Heart right ventricle (tissue), 16 donors: Measurements from ENCODE around the gene LHX3. TPM values are rescaled to one million over a fixed set of nuclear protein-coding genes. Genes with fewer than 3 reads are reported as not detected.

Experiments
- ATAC-seq, 8 donors: fragments of 200-7000 bp; cut with Tn5 transposase; one replicate each; pipeline ENCODE4 v1.9.1; 2020; ENCODE audit warnings: mild to moderate bottlenecking in 8 of 8, moderate library complexity in 8 of 8, moderate number of reproducible peaks in 1 of 8
- DNase-seq, 2 donors: peaks; one replicate each; pipeline ENCODE4 v3.0.0-alpha.2; 2020
- H3K27ac ChIP-seq, 10 donors: fragments of 200-600 bp; sonication (generic) in 2 of 10; one replicate each; pipeline versions ENCODE4 v1.5.0 to v1.8.0; 2020 to 2022; ENCODE audit warnings: mild to moderate bottlenecking in 3 of 10
- H3K27me3 ChIP-seq, 7 donors: fragments of 200-600 bp; one replicate each; pipeline ENCODE4 v1.8.0; 2021 to 2022; ENCODE audit warnings: mild to moderate bottlenecking in 2 of 7
- H3K36me3 ChIP-seq, 9 donors: fragments of 200-600 bp; sonication (generic) in 1 of 9; one replicate each; pipeline versions ENCODE4 v1.5.0 to v1.8.0; 2020 to 2022; ENCODE audit warnings: mild to moderate bottlenecking in 2 of 9
- H3K4me1 ChIP-seq, 9 donors: fragments of 200-600 bp; sonication (generic) in 1 of 9; one replicate each; pipeline versions ENCODE4 v1.5.0 to v1.8.0; 2020 to 2022; ENCODE audit warnings: mild to moderate bottlenecking in 4 of 9
- H3K4me3 ChIP-seq, 10 donors: fragments of 200-600 bp; sonication (generic) in 2 of 10; one replicate each; pipeline versions ENCODE4 v1.5.0 to v1.8.0; 2020 to 2022; ENCODE audit warnings: mild to moderate bottlenecking in 7 of 10, moderate library complexity in 2 of 10
- H3K9me3 ChIP-seq, 11 donors: fragments of 200-600 bp in 10 of 11; sonication (generic) in 2 of 11; one replicate each; pipeline versions ENCODE4 v1.5.0 to v1.8.0; 2013 to 2022; ENCODE audit warnings: mild to moderate bottlenecking in 2 of 11, control low read depth in 1 of 11, moderate library complexity in 1 of 11
- CTCF ChIP-seq, 9 donors: fragments of 200-600 bp; sonication (generic) in 2 of 9; IDR thresholded peaks; one replicate each; pipeline versions ENCODE4 v1.5.0 to v1.8.0; 2021 to 2022; ENCODE audit warnings: antibody characterized with exemption in 9 of 9, mild to moderate bottlenecking in 5 of 9, moderate library complexity in 1 of 9
- WGBS, 2 donors: extraction: QIAGEN DNeasy Blood & Tissue Kit; methylation state at CpG; one replicate each; pipeline ENCODE4 v1.1.7; 2013; ENCODE audit warnings: inconsistent platforms in 1 of 2; 5-methylcytosine and 5-hydroxymethylcytosine counted together
- intact Hi-C, 10 donors: fragments of 100-400 bp; cut with DNase I; formaldehyde crosslinking; loops; one replicate each; pipeline versions ENCODE4 v1.11.1 to v1.14.2; 2022
- polyA plus RNA-seq, 2 donors: library from polyadenylated mRNA; stranded (reverse); fragments of 200-250 nt; gene quantifications; one replicate each; pipeline ENCODE4 v1.2.3, GENCODE V29; 2013
- total RNA-seq, 10 donors: library from RNA; stranded (reverse); fragmentation: NEBNext Ultra II Directional in 3 of 10; extraction: Animal tissue kit (Norgen Biotek cat#: 25700) in 3 of 10; gene quantifications; one replicate each; pipeline versions ENCODE4 v1.2.1 to v1.2.4, GENCODE V29; 2021 to 2023
- donor health status: Arrhythmogenic right ventricular cardiomyopathy.
- donor health status: ischemic (EF 13 %, LVEDD 7.1; RV severe dilation, severe dysfunction).
- donor health status: healthy with polysubstance abuse.
- donor health status: DM: no; HTN: yes; CAD: no.
- donor health status: DM: no; HTN: no; CAD: no.
- donor health status: ischemic (EF 25% LVEDD 6.9; RV normal size, moderate dysfunction).
- donor health status: ischemic (EF 25% LVEDD 5.7; RV mildly dilated, moderate dysfunction).
- donor health status: healthy.
- donor health status: DM: yes; HTN: yes; CAD: no.
- donor health status: Ischemic cardiomyopathy.
- donor health status: ischemic (EF 35%, LVEDD 5.7; RV mildly dilated, moderate dysfunction).
- donor health status: nonischemic (EF 11% LVEDD 7.7; RV severe dilation, severe dysfunction).
- donor health status: DM: yes; HTN: yes; CAD: no.
- donor health status: PGD.
- donor health status: ischemic (EF 29% LVEDD 5.4; RV normal size, mild dysfunction).
- donor health status: nonischemic (EF 23%, LVEDD 6.1; RV moderate dilation, normal function).

Gene LHX3
- total and polyA plus RNA-seq, 12 donors: not detected

DNA sequence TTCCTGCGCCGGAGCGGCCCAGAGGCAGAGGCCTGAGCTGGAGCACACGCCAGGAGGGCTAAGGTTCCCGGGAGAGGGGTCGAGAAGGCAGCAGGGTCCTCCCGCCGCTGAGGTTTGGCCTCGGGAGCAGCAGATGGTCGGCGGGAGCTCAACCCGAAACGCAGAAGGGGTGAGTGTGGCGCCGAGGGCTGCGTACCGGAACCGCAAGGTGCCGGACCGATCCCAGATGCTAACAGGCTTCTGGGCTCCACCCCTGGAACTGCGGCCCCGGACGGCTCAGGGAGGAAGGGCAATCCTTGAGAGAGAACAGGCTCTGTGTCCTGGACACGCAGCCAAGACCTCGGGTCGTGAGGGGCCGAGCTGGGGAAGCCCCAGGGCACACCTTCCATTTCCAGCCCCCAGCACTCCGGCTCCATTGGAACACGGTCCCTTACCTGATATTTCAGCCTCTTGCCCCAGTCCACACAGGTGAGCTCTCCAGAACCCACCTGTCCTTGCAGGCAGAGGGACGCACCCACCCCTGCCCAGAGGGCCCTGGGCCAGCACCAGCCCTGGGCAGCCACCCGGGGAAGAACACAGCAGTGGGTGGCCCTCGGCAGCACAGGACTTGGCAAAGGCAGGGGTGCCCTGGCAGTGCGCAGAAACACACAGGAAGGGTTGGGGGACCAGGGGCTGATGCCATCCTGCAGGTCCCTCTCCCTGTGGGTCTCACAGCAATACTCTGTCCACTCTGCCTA lies 1.4 kb downstream of the LHX3 start:
- 16 to 20% methylated on average over 33 of the region's 33 CpGs for WGBS, 2 donors
- intact Hi-C loops: no loop called here
- H3K4me1 ChIP-seq: peaks cover 0 to 5% (median 1%) of the 10 kb centered on the region in 9 donors
- no peak overlapping the region for H3K27ac ChIP-seq
- no peak overlapping the region for H3K4me3 ChIP-seq
- no peaks in the 10 kb centered on the region for H3K9me3 ChIP-seq
- TF ChIP-seq CTCF (IDR thresholded peaks at IDR 0.05): no peak
- peak in 1 of 8 donors; percentile 14 for ATAC-seq
- H3K27me3 ChIP-seq: peaks cover 61 to 72% (median 66%) of the 10 kb centered on the region in 7 donors
- peaks cover 0 to 9% (median 0%) of the 10 kb centered on the region in 9 donors for H3K36me3 ChIP-seq
- DNase-seq: no peak

DNA sequence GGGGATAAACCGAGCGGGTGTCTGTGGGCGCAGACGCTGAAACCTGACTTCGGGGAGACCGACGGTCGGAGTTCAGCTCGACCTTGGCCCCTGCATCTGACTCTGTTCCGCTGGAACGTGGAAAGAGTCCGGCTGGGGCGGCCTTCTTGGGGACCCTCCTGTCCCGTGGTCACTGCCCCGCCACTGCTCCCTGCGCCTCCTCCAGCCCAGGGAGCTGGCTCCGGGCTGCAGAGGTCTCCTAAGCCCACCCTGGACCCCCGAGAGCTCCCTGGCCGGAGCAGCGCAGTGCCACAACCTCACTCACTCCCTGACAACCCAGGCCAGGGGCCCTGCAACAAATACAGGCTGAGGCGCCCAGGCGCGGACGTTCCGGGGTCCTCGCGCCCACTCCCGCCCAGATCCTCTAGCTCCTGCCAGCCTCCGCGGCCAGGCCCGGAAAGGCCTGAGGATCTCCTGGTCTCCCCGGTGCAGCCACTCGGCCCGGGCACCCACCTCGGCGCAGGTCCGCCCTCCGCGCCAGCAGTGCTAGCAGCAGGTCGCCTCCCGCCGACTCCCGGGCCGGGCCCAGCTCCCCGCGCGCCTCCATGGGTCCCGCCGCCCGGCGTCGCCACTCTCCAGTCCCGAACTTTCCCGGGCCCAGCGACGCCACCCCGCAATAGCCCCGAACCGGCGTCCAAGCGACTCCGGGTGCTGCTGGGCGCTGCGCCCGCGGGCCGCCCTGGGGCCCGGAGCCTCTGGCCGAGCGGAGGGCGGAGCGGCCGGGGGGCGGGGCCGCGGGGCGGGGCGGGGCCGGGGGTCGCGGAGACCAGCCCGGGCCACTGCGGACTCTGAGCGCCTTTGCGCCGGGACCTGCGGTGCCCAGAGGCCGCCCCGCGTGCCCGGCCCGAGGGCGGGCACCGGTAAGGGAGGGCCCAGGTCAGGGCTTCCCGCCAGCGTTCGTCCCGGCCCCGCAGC lies 2.2 kb downstream of the LHX3 start:
- TF ChIP-seq CTCF (IDR thresholded peaks at IDR 0.05): no peak
- Histone ChIP-seq H3K9me3 (no peaks in the 10 kb centered on the region), H3K27me3 (peaks cover 69 to 80% (median 75%) of the 10 kb centered on the region in 7 donors), H3K36me3 (peaks cover 0 to 4% (median 0%) of the 10 kb centered on the region in 9 donors), H3K27ac (no peak overlapping the region), H3K4me1 (peaks cover 0 to 11% (median 4%) of the 10 kb centered on the region in 9 donors), H3K4me3 (no peak overlapping the region)
- DNase-seq (no peak), ATAC-seq (no peak)
- WGBS, 2 donors: 9 to 13% methylated on average over 90 to 99 of the region's 99 CpGs
- intact Hi-C loops: no loop called here

DNA sequence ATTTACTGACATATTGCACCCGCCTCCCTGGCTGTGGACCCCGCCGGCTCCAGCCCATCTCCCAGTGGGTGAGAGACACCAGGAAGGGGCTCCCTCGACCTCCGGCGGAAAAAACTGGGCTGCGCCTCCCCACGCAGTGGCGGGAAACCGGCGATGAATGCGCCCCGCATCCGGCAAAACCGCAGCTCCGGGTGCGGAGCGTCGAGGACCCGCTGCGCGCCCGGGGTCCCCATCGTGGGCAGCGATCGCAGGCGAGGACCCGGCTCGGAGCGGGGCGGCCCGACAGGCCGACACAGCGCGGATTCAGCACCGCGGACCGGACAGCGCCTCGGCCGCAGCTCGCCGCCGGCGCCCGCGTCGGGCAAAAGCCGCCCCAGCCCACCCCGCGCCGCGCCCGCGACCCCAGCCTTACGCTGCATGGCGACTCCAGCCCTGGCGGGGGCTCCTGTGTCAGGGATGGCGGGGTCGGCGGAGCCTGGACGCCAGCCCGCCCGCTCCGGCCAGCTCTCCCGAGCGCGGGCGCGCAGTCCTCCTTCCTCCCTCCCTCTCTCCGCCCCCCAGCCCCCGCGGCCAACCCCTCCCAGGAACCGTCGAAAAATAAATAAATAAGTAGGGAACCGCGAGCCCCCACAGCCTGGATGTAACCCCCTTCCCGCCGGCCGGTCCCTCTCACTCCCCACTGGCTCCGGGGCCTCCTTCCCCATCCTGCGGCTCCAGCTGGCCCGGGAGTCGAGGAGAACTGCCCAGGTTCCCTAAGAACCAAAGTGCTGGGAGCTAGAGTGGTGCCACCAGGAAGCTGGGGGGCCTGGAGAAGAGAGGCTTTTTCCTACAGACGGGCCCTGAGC lies 3.1 kb downstream of the LHX3 start:
- DNase-seq (no peak), ATAC-seq (peak in 2 of 8 donors; percentile 37 to 58)
- Histone ChIP-seq H3K9me3 (no peaks in the 10 kb centered on the region), H3K4me1 (peaks cover 0 to 11% (median 4%) of the 10 kb centered on the region in 9 donors), H3K36me3 (no peaks in the 10 kb centered on the region), H3K4me3 (no peak overlapping the region), H3K27ac (no peak overlapping the region), H3K27me3 (peaks cover 78 to 89% (median 84%) of the 10 kb centered on the region in 7 donors)
- TF ChIP-seq CTCF (IDR thresholded peaks at IDR 0.05): no peak
- intact Hi-C loops: no loop called here
- 5 to 7% methylated on average over 80 to 85 of the region's 85 CpGs for WGBS, 2 donors
